GM23338 (cell line): ENCODE measurements around the gene GMPR. TPM values are rescaled to one million over a fixed set of nuclear protein-coding genes. Genes with fewer than 3 reads are reported as not detected.

Source experiments
- polyA plus RNA-seq: library from polyadenylated mRNA; unstranded; fragments of >200 nt; fragmentation: Nextera tagmentation; extraction: Ambion mirVana; gene quantifications from 2 replicates; pipeline ENCODE4 v1.2.1, GENCODE V29; 2016
- small RNA-seq: library from RNA; depleted of rRNA; stranded (forward); fragments of <200 nt; gene quantifications from one replicate; pipeline ENCODE3, GENCODE V24; 2014; ENCODE audit warnings: low replicate concordance
- total RNA-seq: library from RNA; depleted of rRNA; stranded (reverse); fragments of >200 nt; shearing (Covaris generic); gene quantifications from 2 replicates; pipeline ENCODE4 v1.2.3, GENCODE V29; 2014; rRNA removed

GMPR gene
- total and polyA plus RNA-seq, 2 experiments from 2014 or later, result 0.23 to 0.35 TPM

Small RNA genes within 50 kb of the gene (small RNA-seq; reads per million reads assigned to genes)
- gene RF00019 (not detected), gene RNU6-1114P (not detected)

Other genes with a start within 250 kb of the GMPR start
- gene MYLIP, start 109.5 kb upstream of the GMPR start, total RNA-seq, result 32.4 and 33.8 TPM in 2 replicates
- 26.7 and 28.7 TPM in 2 replicates for gene MYLIP, start 109.5 kb upstream of the GMPR start, polyA plus RNA-seq